Spleen (tissue), 11 donors: Measurements from ENCODE around the gene TMEM69. TPM values are rescaled to one million over a fixed set of nuclear protein-coding genes. Genes with fewer than 3 reads are reported as not detected.

Experiments
- DNase-seq: peaks from one replicate; pipeline ENCODE4 v3.0.0-alpha.2; 2020
- H3K27ac ChIP-seq, 8 donors: fragments of 200-600 bp; sonication (generic) in 7 of 8; 1 replicate in 4 of 8; 2 replicates in 4 of 8; pipeline versions ENCODE4 v1.5.0 to v1.8.0; 2016 to 2021; ENCODE audit warnings: inconsistent platforms in 4 of 8, mild to moderate bottlenecking in 4 of 8, moderate library complexity in 1 of 8
- H3K27me3 ChIP-seq, 7 donors: fragments of 200-600 bp; sonication (generic) in 6 of 7; replicated peaks in 1 of 7; 1 replicate in 4 of 7; 2 replicates in 3 of 7; pipeline versions ENCODE4 v1.5.0 to v1.8.0; 2016 to 2021; ENCODE audit warnings: inconsistent platforms in 3 of 7, mild to moderate bottlenecking in 1 of 7
- H3K36me3 ChIP-seq, 6 donors: fragments of 200-600 bp; sonication (generic) in 5 of 6; 1 replicate in 4 of 6; 2 replicates in 2 of 6; pipeline versions ENCODE4 v1.5.0 to v1.8.0; 2016 to 2021; ENCODE audit warnings: inconsistent platforms in 2 of 6
- H3K4me1 ChIP-seq, 6 donors: fragments of 200-600 bp; sonication (generic) in 5 of 6; 1 replicate in 3 of 6; 2 replicates in 3 of 6; pipeline versions ENCODE4 v1.5.0 to v1.8.0; 2016 to 2021; ENCODE audit warnings: inconsistent platforms in 3 of 6
- H3K4me3 ChIP-seq, 8 donors: fragments of 200-600 bp; sonication (generic) in 7 of 8; 1 replicate in 4 of 8; 2 replicates in 4 of 8; pipeline versions ENCODE4 v1.5.0 to v1.8.0; 2016 to 2021; ENCODE audit warnings: inconsistent platforms in 4 of 8, mild to moderate bottlenecking in 4 of 8, moderate library complexity in 2 of 8
- H3K9me3 ChIP-seq, 8 donors: fragments of 200-600 bp; sonication (generic) in 7 of 8; 1 replicate in 4 of 8; 2 replicates in 4 of 8; pipeline versions ENCODE4 v1.5.0 to v1.8.0; 2016 to 2021; ENCODE audit warnings: inconsistent platforms in 4 of 8
- CTCF ChIP-seq, 11 experiments: fragments of 200-600 bp in 7 of 11; fragments of 450-650 bp in 4 of 11; sonication (generic) in 4 of 11; IDR thresholded peaks in 8 of 11; conservative IDR thresholded peaks in 3 of 11; 1 replicate in 7 of 11; 2 replicates in 4 of 11; pipeline versions ENCODE4 v1.4.0 to v1.8.0; 2016 to 2021; ENCODE audit warnings: antibody characterized with exemption in 11 of 11, inconsistent platforms in 4 of 11, mild to moderate bottlenecking in 1 of 11
- POLR2A ChIP-seq, 3 donors: fragments of 450-650 bp; IDR thresholded peaks; one replicate each; pipeline ENCODE4 v1.5.1; 2017; ENCODE audit warnings: antibody characterized with exemption in 3 of 3, mild to moderate bottlenecking in 1 of 3
- POLR2AphosphoS5 ChIP-seq, 3 donors: sonication (generic); formaldehyde crosslinking; IDR thresholded peaks; one replicate each; pipeline ENCODE4 v1.5.1; 2017; ENCODE audit warnings: antibody characterized with exemption in 3 of 3
- WGBS, 5 donors: extraction: QIAGEN DNeasy Blood & Tissue Kit in 3 of 5; methylation state at CpG; one replicate each; pipeline versions ENCODE4 v1.1.5 to v1.1.7; 2013 to 2018; 5-methylcytosine and 5-hydroxymethylcytosine counted together
- intact Hi-C: fragments of 100-400 bp; cut with DNase I; formaldehyde crosslinking; loops from one replicate; pipeline ENCODE4 v1.15.0; 2023; ENCODE audit warnings: low total_unique reads
- polyA plus RNA-seq, 3 donors: library from polyadenylated mRNA; stranded (reverse); fragments of 200-250 nt; gene quantifications; one replicate each; pipeline ENCODE4 v1.2.1, GENCODE V29; 2013
- total RNA-seq, 7 donors: library from RNA; depleted of rRNA in 3 of 7; stranded (reverse); fragments of >200 nt in 3 of 7; fragmentation: NEBNext Ultra II Directional in 4 of 7; extraction: Animal tissue kit (Norgen Biotek cat#: 25700) in 4 of 7; gene quantifications; one replicate each; pipeline versions ENCODE4 v1.1.0 to v1.2.1, GENCODE V29; 2016 to 2021
- donor health status: healthy with polysubstance abuse.
- donor health status: DM: no; HTN: no; CAD: no; lungs with moderate emphysema.
- donor health status: DM: no; HTN: no; CAD: no.
- donor health status: Bipolar disorder and iron deficiency.
- donor health status: healthy.
- donor health status: DM: no; HTN: no; CAD: no.
- donor health status: DM: yes; HTN: yes; CAD: no.

TMEM69 gene
- total and polyA plus RNA-seq, 10 donors: 16.4 to 32.7 (median 20.3) TPM

GRCh38 chr1:45677751-45678245 is 10.2 kb upstream of the TMEM69 start:
- TF ChIP-seq POLR2A (IDR thresholded peaks at IDR 0.05): no peak
- no peak for TF ChIP-seq POLR2AphosphoS5 (IDR thresholded peaks at IDR 0.05)
- no peak for TF ChIP-seq CTCF (IDR thresholded peaks at IDR 0.05 in 8 of 11, conservative IDR thresholded peaks at IDR 0.05 in 3 of 11)
- Histone ChIP-seq H3K4me1 (peaks cover 50 to 100% (median 87%) of the 10 kb centered on the region in 6 donors), H3K27me3 (no peaks in the 10 kb centered on the region), H3K4me3 (no peak overlapping the region), H3K9me3 (no peaks in the 10 kb centered on the region), H3K36me3 (peaks cover 0 to 21% (median 0%) of the 10 kb centered on the region in 6 donors), H3K27ac (peak overlapping the region in 1 of 8 donors; percentile 3)
- no peak for DNase-seq
- WGBS, 5 donors: 75 to 79% (median 78%) methylated on average over 3 of the region's 3 CpGs
- intact Hi-C loops: no loop called here

- intact Hi-C loops: no loop called here
- no peak overlapping the region for H3K4me3 ChIP-seq
- H3K27me3 ChIP-seq: no peaks in the 10 kb centered on the region
- H3K36me3 ChIP-seq: peaks cover 0 to 18% (median 0%) of the 10 kb centered on the region in 6 donors
- DNase-seq: no peak
- no peaks in the 10 kb centered on the region for H3K9me3 ChIP-seq
- peaks cover 55 to 100% (median 89%) of the 10 kb centered on the region in 6 donors for H3K4me1 ChIP-seq
- peak overlapping the region in 6 of 8 donors; percentile 3 to 48 (median 42) for H3K27ac ChIP-seq
- no peak for TF ChIP-seq POLR2AphosphoS5 (IDR thresholded peaks at IDR 0.05)
- TF ChIP-seq POLR2A (IDR thresholded peaks at IDR 0.05): no peak
- TF ChIP-seq CTCF (IDR thresholded peaks at IDR 0.05 in 8 of 11, conservative IDR thresholded peaks at IDR 0.05 in 3 of 11): no peak
Observed at GRCh38 chr1:45678489-45678888, 9.5 kb upstream of the TMEM69 start.

GRCh38 chr1:45679123-45679522 is 8.9 kb upstream of the TMEM69 start:
- H3K36me3 ChIP-seq: peaks cover 0 to 12% (median 0%) of the 10 kb centered on the region in 6 donors
- TF ChIP-seq POLR2A (IDR thresholded peaks at IDR 0.05) (no peak), POLR2AphosphoS5 (IDR thresholded peaks at IDR 0.05) (peak in 1 of 3 donors; percentile 68)
- H3K4me3 ChIP-seq: peak overlapping the region in 1 of 8 donors; percentile 15
- H3K27me3 ChIP-seq: no peaks in the 10 kb centered on the region
- 4 to 18% (median 13%) methylated on average over 3 of the region's 3 CpGs for WGBS, 5 donors
- intact Hi-C loops: no loop called here
- peak overlapping the region in 7 of 8 donors; percentile 3 to 51 (median 43) for H3K27ac ChIP-seq
- no peak for DNase-seq
- no peaks in the 10 kb centered on the region for H3K9me3 ChIP-seq
- H3K4me1 ChIP-seq: peaks cover 61 to 100% (median 93%) of the 10 kb centered on the region in 6 donors

GRCh38 chr1:45682942-45683341 is 5.0 kb upstream of the TMEM69 start:
- no peaks in the 10 kb centered on the region for H3K9me3 ChIP-seq
- intact Hi-C loops: no loop called here
- 83 to 95% (median 88%) methylated on average over 6 of the region's 6 CpGs for WGBS, 5 donors
- no peak for DNase-seq
- TF ChIP-seq CTCF (IDR thresholded peaks at IDR 0.05 in 8 of 11, conservative IDR thresholded peaks at IDR 0.05 in 3 of 11) (no peak), POLR2A (IDR thresholded peaks at IDR 0.05) (no peak), POLR2AphosphoS5 (IDR thresholded peaks at IDR 0.05) (no peak)
- H3K27ac ChIP-seq: no peak overlapping the region
- peaks cover 60 to 84% (median 76%) of the 10 kb centered on the region in 6 donors for H3K4me1 ChIP-seq
- no peak overlapping the region for H3K4me3 ChIP-seq
- H3K36me3 ChIP-seq: no peaks in the 10 kb centered on the region
- H3K27me3 ChIP-seq: no peaks in the 10 kb centered on the region
